ENCODE measurements around the gene PEAK3.

The PEAK3 gene

GRCh38 chr19:2270423-2271233 lies 11.3 kb downstream of the PEAK3 start:
- DNase-seq, result peak; percentile 40 to 69 (median 62)

GRCh38 chr19:2270157-2270422 lies 11.9 kb downstream of the PEAK3 start:
- peak in 4 of 6 experiments; percentile 25 to 53 (median 45) for DNase-seq

- peak; percentile 97 to 99 (median 98) for DNase-seq
These were observed 12.5 kb downstream of the PEAK3 start for GRCh38 chr19:2269244-2270156.

- no peak for DNase-seq
These were observed 13.1 kb downstream of the PEAK3 start for GRCh38 chr19:2268861-2269243.

DNA sequence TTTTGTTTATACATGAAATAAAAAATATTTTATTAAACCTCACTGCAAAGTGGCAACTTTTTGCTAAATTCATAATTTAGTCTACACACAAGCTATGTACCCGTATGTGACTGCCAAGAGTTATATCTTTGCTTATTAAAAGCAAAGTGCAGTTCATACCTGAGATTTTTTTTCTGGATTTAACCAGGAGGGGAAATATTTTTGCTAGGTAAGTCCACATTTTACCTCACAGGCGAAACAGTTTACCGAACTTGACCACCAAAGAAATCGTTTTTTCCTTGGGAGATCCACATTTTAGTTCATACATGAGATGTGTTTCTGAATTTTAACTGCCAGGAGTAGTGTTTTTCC lies 13.5 kb downstream of the PEAK3 start:
- DNase-seq, result no peak

GRCh38 chr19:2266183-2266993 lies 15.6 kb downstream of the PEAK3 start:
- peak in 3 of 6 experiments; percentile 17 to 43 (median 19) for DNase-seq

DNA sequence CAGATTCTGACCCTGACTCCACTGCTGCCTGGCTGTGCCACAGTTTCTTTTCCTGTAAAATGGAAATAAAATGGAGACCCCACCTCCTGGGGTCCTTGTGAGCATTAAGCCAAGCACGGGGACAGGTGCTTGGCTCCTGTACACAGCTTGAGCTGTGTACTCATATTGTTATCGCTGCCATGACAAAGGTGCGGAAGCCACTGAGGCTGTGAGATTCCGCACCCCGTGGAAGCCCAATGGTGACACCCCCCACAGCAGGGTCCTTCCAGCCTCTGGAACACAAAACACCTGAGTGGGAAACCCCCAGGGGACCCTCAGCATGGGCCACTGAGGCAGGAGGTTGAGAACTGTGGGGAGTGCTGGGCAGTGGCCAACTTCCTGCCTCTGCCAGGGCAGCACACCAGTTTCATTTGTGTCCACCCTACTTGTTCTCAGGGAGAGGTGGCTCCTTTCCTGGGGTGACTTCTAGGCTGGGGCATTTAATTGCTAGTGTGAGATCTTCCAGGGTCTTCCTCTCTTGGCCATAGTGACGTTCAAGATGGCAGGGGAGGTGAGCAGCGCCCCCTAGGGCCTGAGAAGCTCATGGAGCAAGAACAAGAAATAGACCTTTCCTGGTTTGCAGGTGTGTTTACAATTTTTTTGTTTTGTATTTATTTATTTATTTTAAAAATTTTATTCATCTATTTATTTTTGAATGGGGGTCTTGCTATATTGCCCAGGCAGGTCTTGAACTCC lies 20.4 kb downstream of the PEAK3 start:
- DNase-seq, result peak in 4 of 6 experiments; percentile 24 to 39 (median 26)

GRCh38 chr19:2260341-2260805 lies 21.6 kb downstream of the PEAK3 start:
- DNase-seq, result no peak

GRCh38 chr19:2259336-2259735 lies 22.6 kb downstream of the PEAK3 start:
- no peak for DNase-seq

- peak in 1 of 6 experiments; percentile 17 for DNase-seq
These were observed 25.8 kb downstream of the PEAK3 start, which contains the start of gene JSRP1 for GRCh38 chr19:2255982-2256685. TSS of gene JSRP1 (minus strand) at chr19:2256417. CDS start at chr19:2255314, 1,103 bp downstream.

DNA sequence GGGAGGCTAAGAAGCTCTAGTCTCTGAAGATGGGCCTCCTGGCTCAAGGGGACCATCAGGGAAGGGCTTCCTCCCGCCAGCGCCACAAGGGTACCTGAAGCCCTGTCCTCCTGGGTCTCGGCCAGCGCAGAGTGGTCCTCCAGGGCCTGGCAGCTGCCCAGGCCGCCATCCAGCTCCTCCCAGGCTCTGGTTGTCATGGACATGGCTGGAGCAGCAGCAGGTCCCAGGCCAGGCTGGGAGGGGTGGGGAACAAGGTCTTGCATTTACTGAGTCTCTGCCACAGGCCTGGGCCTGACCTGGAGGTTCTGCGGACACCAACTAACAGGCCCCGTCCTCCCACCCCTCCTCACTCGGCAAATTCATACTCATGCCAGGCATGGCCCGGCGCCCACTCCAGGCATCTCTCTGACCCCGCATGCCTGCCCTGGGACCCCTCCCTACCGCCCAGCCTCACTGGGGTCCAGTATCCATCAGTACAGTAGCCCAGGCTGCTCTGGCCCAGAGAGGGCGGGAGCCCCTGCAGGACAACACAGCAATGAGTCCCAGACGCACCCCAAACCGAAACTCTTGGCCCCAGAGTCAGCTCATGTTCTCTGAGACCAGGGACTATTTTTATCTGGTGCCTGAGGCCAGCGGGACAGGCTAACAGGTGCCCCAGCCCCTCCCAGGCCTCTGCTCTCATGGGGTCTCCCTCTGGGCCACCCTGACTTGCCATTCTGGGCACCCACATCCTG lies 26.7 kb downstream of the PEAK3 start:
- no peak for DNase-seq

DNA sequence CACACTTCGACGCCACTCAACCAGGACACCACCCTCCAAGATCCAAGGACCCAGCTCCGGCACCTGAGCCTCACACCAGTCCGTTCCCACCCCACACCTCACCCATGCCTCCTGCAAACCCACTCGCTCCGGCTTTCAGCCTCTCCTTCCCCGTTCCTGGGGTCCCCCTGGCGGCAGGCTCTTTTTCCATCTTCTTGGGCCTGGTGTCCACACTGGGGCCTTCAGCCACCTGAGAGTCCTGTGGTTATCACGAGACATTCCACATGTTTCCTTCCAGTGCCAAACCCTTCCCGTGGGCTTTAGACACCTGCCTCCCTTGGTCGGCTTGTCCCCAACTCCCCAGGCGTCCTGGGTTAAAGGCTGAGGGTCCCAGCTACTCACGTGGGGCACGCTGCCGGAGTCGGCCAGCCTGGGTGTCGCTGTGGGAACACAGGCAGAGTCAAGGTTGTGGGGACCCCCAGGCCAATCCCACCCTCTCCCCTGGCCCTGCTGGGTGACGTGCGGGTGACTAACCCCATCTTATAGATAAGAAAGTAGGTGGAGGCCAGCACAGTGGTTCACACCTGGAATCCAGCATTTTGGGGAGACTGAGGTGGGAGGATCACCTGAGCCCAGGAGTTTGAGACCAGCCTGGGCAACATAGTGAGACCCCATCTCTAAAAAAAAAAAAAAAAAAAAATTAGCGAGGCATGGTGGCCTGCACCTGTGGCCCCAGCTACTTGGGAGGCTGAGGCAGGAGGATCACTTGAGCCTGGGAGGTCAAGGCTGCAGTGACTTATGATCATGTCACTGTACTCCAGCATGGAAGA lies 27.7 kb downstream of the PEAK3 start:
- no peak for DNase-seq

DNA sequence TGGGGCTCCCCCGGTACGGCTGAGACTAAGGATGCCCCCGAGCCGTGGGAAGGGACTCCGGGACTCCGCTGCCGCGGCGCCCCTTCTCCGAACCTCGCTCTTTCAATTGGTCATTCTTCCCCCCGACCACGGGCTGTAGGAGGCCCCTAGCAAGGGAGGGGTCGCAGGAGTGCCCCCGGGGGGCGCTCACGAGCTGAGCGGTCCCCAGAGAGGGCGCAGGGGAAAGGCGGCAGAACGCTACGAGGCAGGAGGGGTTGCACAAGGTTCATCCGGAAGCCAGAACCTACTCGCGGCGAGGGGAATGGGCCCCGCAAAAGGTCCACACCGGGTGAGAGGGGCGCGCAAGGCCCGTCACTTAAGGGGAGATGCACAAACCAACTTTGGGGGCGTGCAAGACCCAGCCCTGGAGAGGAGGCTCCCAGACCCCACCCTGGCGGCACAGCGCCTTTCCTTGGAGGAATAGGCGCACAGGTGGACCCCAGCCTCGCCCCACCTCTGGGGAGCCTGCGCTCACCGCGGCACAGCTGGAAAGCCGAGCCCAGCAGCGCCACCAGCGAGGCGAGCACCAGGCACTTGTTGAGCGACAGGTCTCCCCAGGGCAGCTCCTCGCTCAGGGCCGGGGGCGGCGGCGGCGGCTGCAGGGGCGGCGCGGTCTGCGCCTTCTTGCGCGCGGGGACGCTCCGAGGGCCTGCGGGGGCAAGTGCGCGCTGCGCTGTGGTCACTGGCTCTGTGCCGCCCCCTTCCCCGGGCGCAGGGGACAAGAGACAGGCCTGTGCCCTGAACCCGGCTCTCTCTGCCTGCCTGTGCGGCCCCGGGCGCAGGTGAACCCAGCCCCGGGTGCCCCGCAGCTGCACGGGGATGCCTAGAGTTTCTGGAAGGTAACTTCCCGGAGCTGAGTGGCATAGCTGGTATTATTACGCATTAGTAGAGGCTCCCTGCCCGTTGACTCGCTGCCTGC lies 28.6 kb downstream of the PEAK3 start:
- DNase-seq, result peak; percentile 13 to 66 (median 41)

- no peak for DNase-seq
These were observed 29.2 kb downstream of the PEAK3 start for GRCh38 chr19:2252797-2253105.

DNA sequence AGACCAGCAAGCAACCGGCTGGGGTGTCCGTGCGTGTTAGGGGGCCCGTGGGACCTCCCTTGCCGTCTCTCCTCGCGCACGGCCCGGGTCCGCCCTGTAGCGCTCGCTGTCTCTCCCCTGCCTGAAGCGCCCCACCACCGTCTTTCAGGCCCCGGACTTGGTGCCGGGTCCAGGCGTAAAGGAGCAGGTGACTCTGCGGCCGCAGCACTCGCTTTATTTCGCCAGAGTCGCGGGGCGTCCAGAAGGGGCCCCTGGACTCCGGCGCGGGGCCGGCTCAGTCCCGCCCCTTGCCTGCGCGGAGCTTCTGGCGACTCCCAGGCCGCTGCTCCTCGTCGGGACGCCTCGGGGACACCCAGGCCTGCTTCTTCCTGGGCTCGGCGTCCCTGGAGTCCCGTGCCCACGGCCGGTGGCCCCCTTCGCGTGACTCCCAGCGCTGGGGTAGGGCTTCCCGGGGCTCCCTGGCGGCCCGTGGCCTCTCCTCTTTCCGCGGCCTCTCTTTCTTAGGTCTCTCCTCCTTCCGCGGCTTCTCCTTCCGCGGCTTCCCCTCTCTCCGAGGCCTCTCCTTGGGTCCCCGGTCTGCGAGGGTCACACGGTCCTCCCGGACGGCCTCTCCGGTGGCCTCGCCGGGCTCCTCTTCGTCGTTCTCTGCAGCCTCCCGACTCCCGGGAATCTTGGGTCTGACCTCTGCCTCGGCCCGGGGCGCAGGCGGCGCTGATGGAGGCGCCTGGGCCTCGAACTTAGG lies 29.7 kb downstream of the PEAK3 start:
- DNase-seq, result peak in 2 of 6 experiments; percentile 35 to 50

GRCh38 chr19:2251106-2252054 lies 30.6 kb downstream of the PEAK3 start:
- DNase-seq, result peak in 2 of 6 experiments; percentile 17 to 34

GRCh38 chr19:2250766-2251105 lies 31.2 kb downstream of the PEAK3 start:
- DNase-seq, result no peak

Data from stimulated activated naive CD4-positive, alpha-beta T cell (primary cell).